Measurements from ENCODE around the gene SDS. TPM values are rescaled to one million over a fixed set of nuclear protein-coding genes. Genes with fewer than 3 reads are reported as not detected.

The SDS gene
- total and polyA plus RNA-seq, 2 donors (not counting 3 experiments of a cell fraction or from before 2014, with no cell fraction given) = not detected

DNA sequence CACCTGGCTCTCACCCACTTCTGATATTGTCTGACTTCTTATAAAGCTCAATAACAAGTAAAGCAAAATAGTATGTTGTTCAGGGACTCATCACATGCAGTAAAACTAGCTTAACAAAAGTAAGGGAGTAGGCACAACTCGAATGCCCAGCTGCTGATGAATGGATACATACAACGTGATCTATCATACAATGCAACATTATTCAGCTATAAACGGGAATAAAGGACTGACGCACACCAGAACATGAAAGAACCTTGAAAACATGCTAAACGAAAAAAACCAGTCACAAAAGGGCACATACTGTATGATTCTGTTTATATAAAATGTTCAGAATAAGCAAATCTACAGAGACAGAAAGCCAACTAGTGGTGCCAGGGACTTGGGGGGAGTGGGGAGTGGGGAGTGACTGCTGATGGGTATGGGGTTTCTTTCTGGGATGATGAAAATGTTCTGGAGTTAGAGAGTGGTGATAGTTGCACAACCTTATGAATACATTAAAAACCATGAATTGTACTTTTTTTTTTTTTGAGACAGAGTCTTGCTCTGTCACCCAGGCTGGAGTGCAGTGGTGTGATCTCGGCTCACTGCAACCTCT is 34.2 kb downstream of the SDS start:
- Histone ChIP-seq H3K27ac (ENCODE audit: insufficient read depth, low read depth, low read length) (no peak overlapping the region), H3K9ac (replicated peaks; ENCODE audit: extremely low read depth, insufficient read depth, low read length) (no peak overlapping the region), H3K4me3 (replicated peaks in 1 of 3; ENCODE audit: insufficient read depth in 1 of 3, low read depth in 1 of 3, low read length in 3 of 3) (no peak overlapping the region), H3K4me1 (ENCODE audit: control insufficient read depth, extremely low read depth, insufficient read depth, low read length) (no peaks in the 10 kb centered on the region), H3K36me3 (ENCODE audit: control insufficient read depth in 2 of 2, extremely low read depth in 1 of 2, insufficient read depth in 2 of 2, low read length in 2 of 2) (peaks cover 0 to 11% of the 10 kb centered on the region in 2 experiments), H3K27me3 (ENCODE audit: control insufficient read depth in 2 of 2, insufficient read depth in 2 of 2, low read length in 2 of 2) (no peaks in the 10 kb centered on the region), H3K79me2 (ENCODE audit: control insufficient read depth, insufficient read depth, low read length) (no peaks in the 10 kb centered on the region), H3K9me1 (replicated peaks; ENCODE audit: control insufficient read depth, extremely low read depth, insufficient read depth, low read length) (no peaks in the 10 kb centered on the region), H3K4me2 (ENCODE audit: insufficient read depth, low read length) (no peak overlapping the region), H4K20me1 (replicated peaks; ENCODE audit: control insufficient read depth, extremely low read depth, insufficient read depth, low read length) (no peaks in the 10 kb centered on the region), H2AFZ (ENCODE audit: low read depth, low read length) (no peak overlapping the region), H3K9me3 (replicated peaks; ENCODE audit: control insufficient read depth, insufficient read depth, low read length) (no peaks in the 10 kb centered on the region)
- no peak for FAIRE-seq
- intact Hi-C loops (cut with micrococcal nuclease) = no loop called here
- POLR2A ChIA-PET = no interaction called here
- BruUV-seq (replicated peaks) = no TSS peak
- dilution Hi-C loops (cut with MboI; ENCODE audit: extremely low pct_ligation_motif_present, low sequenced_read_pairs) = no loop called here
- DNase-seq (ENCODE audit: low read depth, low spot score) = no peak
- CTCF ChIA-PET = interaction anchor here (0.6 to 1.2 kb wide), 3 partner anchors 11 to 56 kb away, joined by 3 to 4 read pairs (median 4); partner anchors contain the start of gene PLBD2
- TF ChIP-seq FOS (IDR thresholded peaks at IDR 0.05; ENCODE audit: borderline replicate concordance, insufficient read depth, low read length) (no peak), MAX (IDR thresholded peaks at IDR 0.05; ENCODE audit: insufficient read depth, insufficient read length) (no peak), JUN (IDR thresholded peaks at IDR 0.05; ENCODE audit: borderline replicate concordance, insufficient read depth, insufficient read length, low read depth) (no peak), EZH2 (IDR thresholded peaks at IDR 0.05; ENCODE audit: borderline replicate concordance, low read depth, low read length, severe bottlenecking) (no peak), POLR2AphosphoS5 (IDR thresholded peaks at IDR 0.05; ENCODE audit: insufficient read depth, low read depth, low read length) (no peak), GATA2 (IDR thresholded peaks at IDR 0.05; ENCODE audit: insufficient read depth, insufficient read length, low read depth, low read length) (no peak), POLR2A (IDR thresholded peaks at IDR 0.05; ENCODE audit: low read depth, low read length) (no peak), MYC (IDR thresholded peaks at IDR 0.05; ENCODE audit: low read depth, low read length) (no peak)
- TF ChIP-seq, protein P1, sequence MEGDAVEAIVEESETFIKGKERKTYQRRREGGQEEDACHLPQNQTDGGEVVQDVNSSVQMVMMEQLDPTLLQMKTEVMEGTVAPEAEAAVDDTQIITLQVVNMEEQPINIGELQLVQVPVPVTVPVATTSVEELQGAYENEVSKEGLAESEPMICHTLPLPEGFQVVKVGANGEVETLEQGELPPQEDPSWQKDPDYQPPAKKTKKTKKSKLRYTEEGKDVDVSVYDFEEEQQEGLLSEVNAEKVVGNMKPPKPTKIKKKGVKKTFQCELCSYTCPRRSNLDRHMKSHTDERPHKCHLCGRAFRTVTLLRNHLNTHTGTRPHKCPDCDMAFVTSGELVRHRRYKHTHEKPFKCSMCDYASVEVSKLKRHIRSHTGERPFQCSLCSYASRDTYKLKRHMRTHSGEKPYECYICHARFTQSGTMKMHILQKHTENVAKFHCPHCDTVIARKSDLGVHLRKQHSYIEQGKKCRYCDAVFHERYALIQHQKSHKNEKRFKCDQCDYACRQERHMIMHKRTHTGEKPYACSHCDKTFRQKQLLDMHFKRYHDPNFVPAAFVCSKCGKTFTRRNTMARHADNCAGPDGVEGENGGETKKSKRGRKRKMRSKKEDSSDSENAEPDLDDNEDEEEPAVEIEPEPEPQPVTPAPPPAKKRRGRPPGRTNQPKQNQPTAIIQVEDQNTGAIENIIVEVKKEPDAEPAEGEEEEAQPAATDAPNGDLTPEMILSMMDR (IDR thresholded peaks at IDR 0.05; ENCODE audit: extremely low read depth in 1 of 2, insufficient read depth in 1 of 2, low read depth in 1 of 2, low read length in 2 of 2) = no peak
